Psoas muscle (tissue), 8 donors: Measurements from ENCODE around the gene DHRS13. TPM values are rescaled to one million over a fixed set of nuclear protein-coding genes. Genes with fewer than 3 reads are reported as not detected.

ENCODE experiments used
- ATAC-seq, 4 donors: fragments of 200-7000 bp; cut with Tn5 transposase; one replicate each; pipeline ENCODE4 v1.9.1; 2020; ENCODE audit warnings: moderate library complexity in 3 of 4, mild to moderate bottlenecking in 2 of 4
- DNase-seq, 2 donors: peaks; one replicate each; pipeline ENCODE4 v3.0.0-alpha.2; 2020
- H3K27ac ChIP-seq: fragments of 200-600 bp; one replicate; pipeline ENCODE4 v1.8.0; 2022
- H3K27me3 ChIP-seq, 3 donors: fragments of 200-600 bp in 1 of 3; one replicate each; pipeline versions ENCODE4 v1.6.1 to v1.8.0; 2013 to 2022; ENCODE audit warnings: low read length in 2 of 3, mild to moderate bottlenecking in 2 of 3, moderate library complexity in 1 of 3; ENCODE audit not compliant: insufficient read depth in 3 of 3
- H3K36me3 ChIP-seq, 2 donors: fragments of 200-600 bp in 1 of 2; one replicate each; pipeline versions ENCODE4 v1.6.1 to v1.8.0; 2013 to 2022; ENCODE audit warnings: low read depth in 1 of 2, mild to moderate bottlenecking in 1 of 2, moderate library complexity in 1 of 2; ENCODE audit not compliant: insufficient read depth in 1 of 2
- H3K4me1 ChIP-seq: fragments of 200-600 bp; one replicate; pipeline ENCODE4 v1.8.0; 2022
- H3K4me3 ChIP-seq: fragments of 200-600 bp; one replicate; pipeline ENCODE4 v1.8.0; 2022; ENCODE audit warnings: mild to moderate bottlenecking
- H3K9me3 ChIP-seq: fragments of 200-600 bp; one replicate; pipeline ENCODE4 v1.8.0; 2022
- CTCF ChIP-seq: fragments of 200-600 bp; IDR thresholded peaks from one replicate; pipeline ENCODE4 v1.8.0; 2022; ENCODE audit warnings: antibody characterized with exemption
- WGBS, 3 donors: extraction: QIAGEN DNeasy Blood & Tissue Kit; methylation state at CpG; one replicate each; pipeline versions ENCODE4 v1.1.6 to v1.1.7; 2013; 5-methylcytosine and 5-hydroxymethylcytosine counted together
- intact Hi-C, 2 donors: fragments of 100-400 bp; cut with DNase I; formaldehyde crosslinking; loops; one replicate each; pipeline versions ENCODE4 v1.11.0 to v1.14.2; 2022
- polyA plus RNA-seq, 3 donors: library from polyadenylated mRNA; stranded (reverse); fragments of 200-250 nt; gene quantifications; one replicate each; pipeline ENCODE4 v1.2.3, GENCODE V29; 2013
- total RNA-seq, 4 donors: library from RNA; stranded (reverse); fragmentation: NEBNext Ultra II Directional in 2 of 4; extraction: Animal tissue kit (Norgen Biotek cat#: 25700) in 2 of 4; gene quantifications; one replicate each; pipeline versions ENCODE4 v1.2.1 to v1.2.4, GENCODE V29; 2021 to 2023
- donor health status: healthy with polysubstance abuse.
- donor health status: DM: no; HTN: no; CAD: no; lungs with moderate emphysema.
- donor health status: Bipolar disorder and iron deficiency.
- donor health status: healthy.
- donor health status: DM: yes; HTN: yes; CAD: no.
- donor health status: DM: no; HTN: no; CAD: no.
- donor health status: DM: no; HTN: no; CAD: no.
- donor health status: DM: yes; HTN: yes; CAD: no.

Gene DHRS13
- total and polyA plus RNA-seq, 7 donors: 0.48 to 2.7 (median 1.2) TPM

DNA sequence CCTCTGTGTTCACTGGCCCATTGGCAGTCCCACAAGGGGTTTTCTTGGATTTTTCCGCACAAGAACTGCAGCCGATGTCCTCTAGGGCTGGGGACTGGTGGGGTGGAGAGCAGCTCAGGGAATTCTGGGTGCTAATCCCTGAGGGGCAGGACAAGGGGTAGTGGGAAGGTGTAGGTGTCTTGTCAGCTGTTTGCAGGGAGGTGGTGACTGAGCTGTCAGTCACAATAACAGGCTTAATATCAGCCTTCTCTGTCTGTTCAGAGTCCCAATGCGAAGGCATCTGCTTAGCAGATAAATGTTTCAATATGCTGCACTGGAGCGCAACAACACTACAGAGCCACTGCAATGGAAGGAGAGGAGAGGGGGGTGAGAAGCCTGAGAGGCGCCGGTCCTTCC lies 10.1 kb upstream of the DHRS13 start:
- intact Hi-C loops: loop anchor here in 1 of 2 donors (2.0 to 10.0 kb wide), 2 partner anchors 156 to 268 kb away; partner anchors contain the start of gene BLTP2

GRCh38 chr17:28912281-28912937 lies 9.5 kb upstream of the DHRS13 start:
- intact Hi-C loops: loop anchor here in 1 of 2 donors (2.0 to 10.0 kb wide), 2 partner anchors 156 to 268 kb away; partner anchors contain the start of gene BLTP2
- WGBS, 3 donors: 84 to 87% (median 86%) methylated on average over 20 of the region's 20 CpGs
- Histone ChIP-seq H3K27ac (no peak overlapping the region), H3K27me3 (no peaks in the 10 kb centered on the region), H3K9me3 (no peaks in the 10 kb centered on the region), H3K4me3 (no peak overlapping the region), H3K36me3 (peaks cover 27 to 99% of the 10 kb centered on the region in 2 donors), H3K4me1 (peaks cover 26% of the 10 kb centered on the region)
- no peak for TF ChIP-seq CTCF
- DNase-seq: no peak
- no peak for ATAC-seq

More for the DNA sequence above, 10.1 kb upstream of the DHRS13 start:
- Histone ChIP-seq H3K27me3 (no peaks in the 10 kb centered on the region), H3K4me1 (peaks cover 30% of the 10 kb centered on the region), H3K36me3 (peaks cover 28 to 99% of the 10 kb centered on the region in 2 donors), H3K4me3 (no peak overlapping the region), H3K9me3 (no peaks in the 10 kb centered on the region), H3K27ac (no peak overlapping the region)
- 91 to 94% (median 92%) methylated on average over 6 of the region's 6 CpGs for WGBS, 3 donors
- TF ChIP-seq CTCF: no peak
- no peak for ATAC-seq
- DNase-seq: no peak

DNA sequence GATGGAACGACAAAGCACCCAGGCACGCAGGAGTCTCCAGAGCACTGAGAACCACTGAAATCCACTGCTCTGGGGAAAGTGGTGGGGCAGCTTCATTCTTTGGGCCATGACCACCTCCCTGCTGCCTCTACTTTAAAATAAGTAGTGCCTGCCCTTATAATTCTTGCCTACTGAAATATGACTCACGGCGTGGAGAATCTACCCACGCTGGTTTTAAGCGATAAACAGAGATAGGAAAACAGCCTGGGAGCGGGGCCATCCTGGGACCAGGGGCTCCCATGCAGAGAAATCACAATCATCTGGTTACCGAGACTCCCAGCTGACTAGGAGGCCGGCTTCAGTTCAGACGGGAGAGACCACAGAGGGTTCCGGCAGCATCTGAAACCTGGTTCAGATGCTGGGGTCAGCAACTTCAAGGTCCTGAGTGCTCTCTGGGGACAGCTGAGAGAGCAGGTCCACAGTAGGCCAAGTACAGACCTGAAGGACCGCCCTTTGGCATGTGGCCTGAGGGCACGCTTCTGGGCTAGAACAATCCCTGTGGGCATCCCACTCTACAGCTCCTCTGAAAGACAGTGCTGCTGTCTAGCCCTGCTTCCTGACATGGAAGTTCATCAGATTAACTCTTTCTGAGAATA lies 8.6 kb upstream of the DHRS13 start:
- 88 to 95% (median 89%) methylated on average over 13 of the region's 13 CpGs for WGBS, 3 donors
- Histone ChIP-seq H3K9me3 (no peaks in the 10 kb centered on the region), H3K4me3 (no peak overlapping the region), H3K27ac (no peak overlapping the region), H3K4me1 (peaks cover 17% of the 10 kb centered on the region), H3K36me3 (peaks cover 24 to 99% of the 10 kb centered on the region in 2 donors), H3K27me3 (no peaks in the 10 kb centered on the region)
- no peak for TF ChIP-seq CTCF
- DNase-seq (no peak), ATAC-seq (no peak)
- intact Hi-C loops: loop anchor here in 1 of 2 donors (2.0 to 10.0 kb wide), 2 partner anchors 155 to 267 kb away; partner anchors contain the start of gene BLTP2

GRCh38 chr17:28910534-28910933 lies 7.7 kb upstream of the DHRS13 start:
- Histone ChIP-seq H3K27me3 (no peaks in the 10 kb centered on the region), H3K4me1 (peaks cover 15% of the 10 kb centered on the region), H3K9me3 (no peaks in the 10 kb centered on the region), H3K27ac (no peak overlapping the region), H3K36me3 (peaks cover 23 to 99% of the 10 kb centered on the region in 2 donors), H3K4me3 (no peak overlapping the region)
- no peak for DNase-seq
- no peak for TF ChIP-seq CTCF
- intact Hi-C loops: loop anchor here in 1 of 2 donors (10.0 kb wide), 1 partner anchor 266 kb away; the partner anchor contains the start of gene BLTP2
- 87 to 92% (median 89%) methylated on average over 1 of the region's 1 CpG for WGBS, 3 donors
- ATAC-seq: no peak
